ENCODE data around the gene PEX1.
"Not testable (repeated sequence)": the region's sequence is repeated elsewhere in the genome, so short reads cannot be mapped to it uniquely, and the experiment has no call there.

PEX1 gene

GRCh38 chr7:92508946-92509345 lies 19.4 kb downstream of the PEX1 start:
- in situ Hi-C loops (cut with HindIII; ENCODE audit: low sequenced_read_pairs) = no loop called here

- in situ Hi-C loops (cut with HindIII; ENCODE audit: low sequenced_read_pairs) = no loop called here
Observed at GRCh38 chr7:92506363-92506762, 22.0 kb downstream of the PEX1 start.

- in situ Hi-C loops (cut with HindIII; ENCODE audit: low sequenced_read_pairs) = no loop called here
Observed at GRCh38 chr7:92504563-92504962, 23.8 kb downstream of the PEX1 start.

- in situ Hi-C loops (cut with HindIII; ENCODE audit: low sequenced_read_pairs) = no loop called here
Observed at GRCh38 chr7:92503767-92504166, 24.6 kb downstream of the PEX1 start.

GRCh38 chr7:92498557-92498956 lies 29.8 kb downstream of the PEX1 start:
- in situ Hi-C loops (cut with HindIII; ENCODE audit: low sequenced_read_pairs) = no loop called here

- in situ Hi-C loops (cut with HindIII; ENCODE audit: low sequenced_read_pairs) = no loop called here
Observed at GRCh38 chr7:92496876-92497275, 31.4 kb downstream of the PEX1 start.

GRCh38 chr7:92489634-92490033 lies 38.7 kb downstream of the PEX1 start:
- in situ Hi-C loops (cut with HindIII; ENCODE audit: low sequenced_read_pairs) = no loop called here

- in situ Hi-C loops (cut with HindIII; ENCODE audit: low sequenced_read_pairs) = no loop called here
Observed at GRCh38 chr7:92487804-92488203, 40.5 kb downstream of the PEX1 start.

GRCh38 chr7:92485974-92486373 lies 42.3 kb downstream of the PEX1 start:
- in situ Hi-C loops (cut with HindIII; ENCODE audit: low sequenced_read_pairs) = no loop called here

- in situ Hi-C loops (cut with HindIII; ENCODE audit: low sequenced_read_pairs) = no loop called here
Observed at GRCh38 chr7:92485267-92485892, 42.9 kb downstream of the PEX1 start.

GRCh38 chr7:92484226-92484625 lies 44.1 kb downstream of the PEX1 start:
- in situ Hi-C loops (cut with HindIII; ENCODE audit: low sequenced_read_pairs) = not testable (repeated sequence)

GRCh38 chr7:92483624-92484023 lies 44.7 kb downstream of the PEX1 start:
- in situ Hi-C loops (cut with HindIII; ENCODE audit: low sequenced_read_pairs) = not testable (repeated sequence)

GRCh38 chr7:92479146-92479545 lies 49.2 kb downstream of the PEX1 start:
- in situ Hi-C loops (cut with HindIII; ENCODE audit: low sequenced_read_pairs) = not testable (repeated sequence)

GRCh38 chr7:92478711-92479110 lies 49.6 kb downstream of the PEX1 start:
- in situ Hi-C loops (cut with HindIII; ENCODE audit: low sequenced_read_pairs) = no loop called here

GRCh38 chr7:92478095-92478494 lies 50.2 kb downstream of the PEX1 start:
- in situ Hi-C loops (cut with HindIII; ENCODE audit: low sequenced_read_pairs) = no loop called here

- in situ Hi-C loops (cut with HindIII; ENCODE audit: low sequenced_read_pairs) = not testable (repeated sequence)
Observed at GRCh38 chr7:92477681-92478080, 50.6 kb downstream of the PEX1 start, which contains the start of gene ERVW-1. ERVW-1 (minus strand) TSS chr7:92477946; CDS start chr7:92470381, 7,565 bp downstream.

GRCh38 chr7:92475851-92476590 lies 52.3 kb downstream of the PEX1 start:
- in situ Hi-C loops (cut with HindIII; ENCODE audit: low sequenced_read_pairs) = not testable (repeated sequence)

- in situ Hi-C loops (cut with HindIII; ENCODE audit: low sequenced_read_pairs) = not testable (repeated sequence)
Observed at GRCh38 chr7:92475261-92475770, 53.0 kb downstream of the PEX1 start.

GRCh38 chr7:92473989-92474388 lies 54.3 kb downstream of the PEX1 start:
- in situ Hi-C loops (cut with HindIII; ENCODE audit: low sequenced_read_pairs) = not testable (repeated sequence)

GRCh38 chr7:92468589-92468988 lies 59.7 kb downstream of the PEX1 start:
- in situ Hi-C loops (cut with HindIII; ENCODE audit: low sequenced_read_pairs) = not testable (repeated sequence)

- in situ Hi-C loops (cut with HindIII; ENCODE audit: low sequenced_read_pairs) = no loop called here
Observed at GRCh38 chr7:92466682-92467081, 61.6 kb downstream of the PEX1 start.

- in situ Hi-C loops (cut with HindIII; ENCODE audit: low sequenced_read_pairs) = no loop called here
Observed at GRCh38 chr7:92464515-92464914, 63.8 kb downstream of the PEX1 start.
